Loucy (cell line): ENCODE measurements around the gene ANO6.

Experiments used
- EZH2phosphoT487 ChIP-seq: fragments of 200-600 bp; IDR thresholded peaks from 2 replicates; pipeline ENCODE4 v1.6.1; 2018; ENCODE audit warnings: antibody characterized with exemption, mild to moderate bottlenecking, moderate library complexity, borderline replicate concordance
- TF ChIP-seq, protein P1 (sequence below): fragments of 200-600 bp; sonication (generic); conservative IDR thresholded peaks from 2 replicates; pipeline ENCODE4 v1.5.1; 2014; ENCODE audit warnings: mild to moderate bottlenecking, antibody characterized with exemption, low read length

DNA sequence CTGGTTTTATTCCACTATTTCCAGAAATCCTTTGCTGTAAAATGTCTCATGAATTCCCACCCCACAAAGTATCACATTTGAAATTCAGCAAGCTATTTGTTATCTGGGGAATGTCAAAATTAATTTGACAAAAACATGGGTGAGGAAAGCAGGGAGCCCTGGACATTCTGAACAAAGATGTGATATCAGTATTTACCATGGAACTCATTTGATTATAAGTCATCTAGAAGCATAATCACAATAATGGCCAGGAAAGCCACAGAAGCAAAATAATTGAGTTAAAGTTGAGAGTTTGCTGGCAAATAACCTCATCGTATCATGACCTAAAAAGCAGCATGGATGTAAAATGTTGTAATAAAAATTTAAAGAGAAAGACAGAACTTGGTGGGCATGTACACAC is 96.1 kb downstream of the ANO6 start:
- TF ChIP-seq, protein P1, sequence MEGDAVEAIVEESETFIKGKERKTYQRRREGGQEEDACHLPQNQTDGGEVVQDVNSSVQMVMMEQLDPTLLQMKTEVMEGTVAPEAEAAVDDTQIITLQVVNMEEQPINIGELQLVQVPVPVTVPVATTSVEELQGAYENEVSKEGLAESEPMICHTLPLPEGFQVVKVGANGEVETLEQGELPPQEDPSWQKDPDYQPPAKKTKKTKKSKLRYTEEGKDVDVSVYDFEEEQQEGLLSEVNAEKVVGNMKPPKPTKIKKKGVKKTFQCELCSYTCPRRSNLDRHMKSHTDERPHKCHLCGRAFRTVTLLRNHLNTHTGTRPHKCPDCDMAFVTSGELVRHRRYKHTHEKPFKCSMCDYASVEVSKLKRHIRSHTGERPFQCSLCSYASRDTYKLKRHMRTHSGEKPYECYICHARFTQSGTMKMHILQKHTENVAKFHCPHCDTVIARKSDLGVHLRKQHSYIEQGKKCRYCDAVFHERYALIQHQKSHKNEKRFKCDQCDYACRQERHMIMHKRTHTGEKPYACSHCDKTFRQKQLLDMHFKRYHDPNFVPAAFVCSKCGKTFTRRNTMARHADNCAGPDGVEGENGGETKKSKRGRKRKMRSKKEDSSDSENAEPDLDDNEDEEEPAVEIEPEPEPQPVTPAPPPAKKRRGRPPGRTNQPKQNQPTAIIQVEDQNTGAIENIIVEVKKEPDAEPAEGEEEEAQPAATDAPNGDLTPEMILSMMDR: no peak
- no peak for TF ChIP-seq EZH2phosphoT487
